ENCODE results near the gene MYMK.

- TF ChIP-seq CTCF (IDR thresholded peaks at IDR 0.05) (no peak), POLR2A (IDR thresholded peaks at IDR 0.05) (no peak)
Measured at GRCh38 chr9:133566817-133567216, 42.1 kb upstream of the MYMK start.

Measured in esophagus squamous epithelium (tissue), 4 donors.